G401 (cell line): Measurements from ENCODE around the gene KANK2. TPM values are rescaled to one million over a fixed set of nuclear protein-coding genes. Genes with fewer than 3 reads are reported as not detected.
A peak's percentile ranks its signal among the peaks of the same experiment; 100 is the strongest.

Source experiments
- DNase-seq: peaks from one replicate; pipeline ENCODE4 v3.0.0-alpha.2; 2015; ENCODE audit warnings: low spot score
- in situ Hi-C: cut with HindIII; loops from 2 replicates; pipeline ENCODE4 v1.10.0; 2016; ENCODE audit warnings: low sequenced_read_pairs, mixed read lengths
- total RNA-seq: library from RNA; depleted of rRNA; stranded (reverse); fragments of >200 nt; shearing (Covaris generic); gene quantifications from 2 replicates; pipeline ENCODE4 v1.2.3, GENCODE V29; 2014; rRNA removed

The KANK2 gene
- 122 and 129 TPM in 2 replicates for total RNA-seq

- in situ Hi-C loops: no loop called here
- DNase-seq: peak; percentile 38
Observed at GRCh38 chr19:11197291-11198174, at the start of gene KANK2. Gene KANK2 (minus strand): TSS chr19:11197545. CDS start chr19:11194511, 3,034 bp downstream.

DNA sequence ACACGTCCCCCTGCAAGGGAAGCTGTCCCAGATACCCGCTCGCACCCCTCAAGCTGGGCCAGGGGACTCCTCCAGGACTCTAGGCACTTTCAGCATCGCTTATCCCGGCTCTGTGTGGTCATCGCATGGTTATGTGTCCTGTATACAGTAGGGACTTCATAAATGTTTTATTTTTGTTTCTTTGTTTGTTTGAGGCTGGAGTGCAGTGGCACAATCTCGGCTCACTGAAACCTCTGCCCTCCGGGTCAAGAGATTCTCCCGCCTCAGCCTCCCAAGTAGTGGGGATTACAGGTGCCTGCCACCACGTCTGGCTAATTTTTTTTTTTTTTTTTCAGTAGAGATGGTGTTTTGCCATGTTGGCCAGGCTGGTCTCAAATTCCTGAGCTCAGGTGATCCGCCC lies 49.6 kb upstream of the KANK2 start:
- no peak for DNase-seq
- in situ Hi-C loops: no loop called here

DNA sequence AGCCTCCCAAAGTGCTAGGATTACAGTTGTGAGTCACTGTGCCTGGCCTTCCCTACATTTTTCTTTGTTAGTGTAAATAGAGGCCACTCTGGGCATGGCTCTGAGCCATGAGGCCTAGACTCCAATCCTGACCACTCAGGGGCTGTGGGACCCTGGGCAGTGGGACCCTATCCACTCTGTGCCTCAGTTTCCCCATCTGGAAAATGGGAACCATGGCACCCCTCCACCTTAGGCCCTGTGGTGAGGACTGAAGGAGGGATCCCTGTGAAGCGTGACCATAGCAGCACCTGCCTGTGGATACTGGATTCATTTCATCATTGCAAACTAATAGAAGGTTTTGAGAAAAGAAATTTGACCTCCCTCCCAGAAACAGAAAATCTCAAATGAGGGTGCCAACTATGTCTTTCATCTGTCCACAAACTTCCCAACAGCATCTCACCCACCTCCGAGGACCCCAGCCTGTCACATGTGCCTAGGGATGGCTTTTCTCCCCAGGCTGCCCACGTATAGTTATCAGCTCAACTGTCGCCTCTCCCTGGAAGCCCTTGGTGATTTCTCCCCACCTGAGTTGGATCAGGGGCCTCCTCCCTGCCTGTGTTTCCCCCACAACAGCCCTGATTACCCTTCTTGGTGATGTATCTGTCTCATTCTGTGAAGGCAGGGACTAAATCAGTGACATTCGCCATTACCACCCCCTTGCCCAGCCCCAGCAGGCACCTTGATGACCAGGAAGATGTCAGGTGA lies 47.7 kb upstream of the KANK2 start:
- no peak for DNase-seq
- in situ Hi-C loops: no loop called here

- no peak for DNase-seq
- in situ Hi-C loops: no loop called here
Observed at GRCh38 chr19:11243798-11244169, 46.4 kb upstream of the KANK2 start.

DNA sequence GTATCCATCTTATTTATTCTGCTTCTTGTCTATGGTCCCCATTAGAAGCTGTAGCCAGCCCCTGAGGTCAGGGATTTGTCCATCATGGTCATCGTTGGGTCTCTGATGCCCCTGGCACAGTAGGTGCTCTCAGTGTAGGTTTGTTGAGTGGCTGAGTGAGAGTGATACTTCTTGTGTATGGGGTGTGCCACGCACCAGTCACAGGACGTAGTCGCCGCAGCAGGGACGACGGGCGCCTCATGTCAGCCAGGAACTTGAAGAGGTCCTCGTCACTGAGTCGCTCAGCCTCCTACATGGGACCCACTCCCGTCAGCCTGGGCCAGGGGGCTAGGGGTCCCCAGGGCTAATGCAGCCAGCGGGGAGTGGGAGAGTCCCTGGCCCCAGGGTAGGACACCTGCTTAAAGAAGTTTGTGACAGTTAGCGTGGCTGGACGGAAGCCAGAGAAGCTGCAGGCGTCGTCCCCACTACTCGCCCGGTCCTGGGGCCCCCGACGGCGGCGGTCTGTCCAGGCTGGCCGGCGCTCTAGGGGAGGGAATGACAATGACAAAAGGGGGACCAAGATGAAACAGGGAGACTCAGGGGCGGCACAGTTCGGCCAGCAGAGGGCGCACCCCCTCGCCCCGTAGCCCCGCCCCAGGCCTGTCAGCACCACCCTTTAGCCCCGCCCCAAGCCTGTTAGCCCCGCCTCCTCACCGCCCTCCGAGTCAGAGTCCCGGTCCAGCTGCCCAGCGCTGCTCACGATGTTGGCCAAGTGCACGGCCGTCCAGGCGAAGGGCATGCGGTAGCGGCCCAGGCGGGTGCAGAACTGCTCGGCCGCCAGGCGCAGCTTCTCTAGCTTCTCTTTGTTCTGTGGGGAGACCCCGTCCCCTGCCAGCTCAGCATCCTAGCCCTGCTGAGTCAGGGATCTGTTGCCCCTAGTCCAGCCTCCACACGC lies 45.8 kb upstream of the KANK2 start:
- DNase-seq: peak; percentile 43
- in situ Hi-C loops: no loop called here

GRCh38 chr19:11242025-11242424 lies 44.7 kb upstream of the KANK2 start:
- DNase-seq: no peak
- in situ Hi-C loops: no loop called here

- DNase-seq: no peak
- in situ Hi-C loops: no loop called here
Observed at GRCh38 chr19:11240008-11240444, 42.7 kb upstream of the KANK2 start.

DNA sequence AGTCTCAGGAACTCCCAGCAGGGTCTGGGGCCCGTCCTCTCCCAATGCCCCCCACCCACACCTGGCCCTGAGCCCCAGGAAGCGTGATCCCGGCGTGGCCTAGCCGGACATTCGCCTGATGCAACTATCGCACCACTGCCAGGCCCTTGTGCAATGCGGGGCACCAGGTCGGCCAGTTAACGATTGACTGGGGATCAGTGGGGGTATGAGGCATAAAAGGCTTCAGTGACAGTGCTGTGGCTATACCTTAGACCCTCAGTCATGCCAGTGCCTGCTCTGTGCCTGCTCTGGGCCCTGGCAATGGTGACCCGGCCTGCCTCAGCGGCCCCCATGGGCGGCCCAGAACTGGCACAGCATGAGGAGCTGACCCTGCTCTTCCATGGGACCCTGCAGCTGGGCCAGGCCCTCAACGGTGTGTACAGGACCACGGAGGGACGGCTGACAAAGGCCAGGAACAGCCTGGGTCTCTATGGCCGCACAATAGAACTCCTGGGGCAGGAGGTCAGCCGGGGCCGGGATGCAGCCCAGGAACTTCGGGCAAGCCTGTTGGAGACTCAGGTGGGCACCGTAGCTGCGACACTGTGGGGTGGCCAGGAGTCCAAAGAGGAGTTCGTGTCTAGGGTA lies 42.1 kb upstream of the KANK2 start, which contains the start of gene ANGPTL8:
Gene ANGPTL8 (plus strand): TSS at position 243 of the 624 bp plus-strand sequence. CDS start 19 bp downstream, at position 262.
- in situ Hi-C loops: no loop called here
- no peak for DNase-seq

DNA sequence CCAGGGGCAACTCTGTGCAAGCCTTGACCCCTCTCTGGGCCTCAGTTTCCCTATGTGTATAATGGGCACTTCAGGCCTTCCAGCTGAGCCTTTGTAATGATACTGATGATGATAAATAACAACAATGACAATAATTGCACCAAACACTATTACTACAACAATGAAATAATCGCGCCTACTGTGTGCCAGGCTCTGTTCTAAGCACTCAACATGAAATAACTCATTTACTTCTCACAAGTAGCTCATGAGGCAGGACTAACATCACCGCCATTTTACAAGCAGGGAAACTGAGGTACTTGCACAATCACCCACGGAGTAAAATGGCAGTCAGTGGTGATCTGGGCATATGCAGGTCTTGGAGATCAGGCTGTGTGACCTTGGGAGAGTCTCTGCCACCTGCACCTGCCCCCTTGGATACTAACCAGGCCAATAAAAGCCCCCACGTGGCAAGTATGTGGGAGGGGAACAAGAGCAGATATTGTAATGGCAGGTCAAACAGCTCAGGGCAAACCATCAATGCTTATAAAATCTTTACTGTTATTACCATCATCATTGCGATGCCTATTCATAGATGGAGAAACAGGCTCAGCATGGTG lies 41.5 kb upstream of the KANK2 start:
- no peak for DNase-seq
- in situ Hi-C loops: no loop called here

GRCh38 chr19:11238041-11238440 lies 40.7 kb upstream of the KANK2 start:
- in situ Hi-C loops: no loop called here
- no peak for DNase-seq

DNA sequence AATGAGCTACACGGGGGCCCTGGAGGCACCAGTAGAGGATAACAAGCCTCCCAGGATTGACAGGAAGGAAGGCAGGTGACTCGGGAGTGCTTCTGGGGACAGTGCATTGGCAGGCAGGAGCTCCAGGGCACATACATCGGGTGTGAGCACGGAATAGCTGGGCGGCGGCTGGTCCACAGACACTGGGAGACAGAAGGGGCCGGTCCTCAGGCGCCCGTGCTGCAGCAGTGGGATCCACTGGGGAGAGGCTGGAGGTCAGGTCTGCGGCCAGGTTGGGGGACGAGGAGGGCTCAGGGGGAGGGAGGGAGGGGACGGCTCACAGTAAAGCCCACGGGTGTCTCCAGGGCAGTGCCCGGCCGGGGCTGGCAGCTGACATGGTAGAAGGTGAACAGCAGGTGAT lies 40.0 kb upstream of the KANK2 start:
- in situ Hi-C loops: no loop called here
- DNase-seq: no peak

DNA sequence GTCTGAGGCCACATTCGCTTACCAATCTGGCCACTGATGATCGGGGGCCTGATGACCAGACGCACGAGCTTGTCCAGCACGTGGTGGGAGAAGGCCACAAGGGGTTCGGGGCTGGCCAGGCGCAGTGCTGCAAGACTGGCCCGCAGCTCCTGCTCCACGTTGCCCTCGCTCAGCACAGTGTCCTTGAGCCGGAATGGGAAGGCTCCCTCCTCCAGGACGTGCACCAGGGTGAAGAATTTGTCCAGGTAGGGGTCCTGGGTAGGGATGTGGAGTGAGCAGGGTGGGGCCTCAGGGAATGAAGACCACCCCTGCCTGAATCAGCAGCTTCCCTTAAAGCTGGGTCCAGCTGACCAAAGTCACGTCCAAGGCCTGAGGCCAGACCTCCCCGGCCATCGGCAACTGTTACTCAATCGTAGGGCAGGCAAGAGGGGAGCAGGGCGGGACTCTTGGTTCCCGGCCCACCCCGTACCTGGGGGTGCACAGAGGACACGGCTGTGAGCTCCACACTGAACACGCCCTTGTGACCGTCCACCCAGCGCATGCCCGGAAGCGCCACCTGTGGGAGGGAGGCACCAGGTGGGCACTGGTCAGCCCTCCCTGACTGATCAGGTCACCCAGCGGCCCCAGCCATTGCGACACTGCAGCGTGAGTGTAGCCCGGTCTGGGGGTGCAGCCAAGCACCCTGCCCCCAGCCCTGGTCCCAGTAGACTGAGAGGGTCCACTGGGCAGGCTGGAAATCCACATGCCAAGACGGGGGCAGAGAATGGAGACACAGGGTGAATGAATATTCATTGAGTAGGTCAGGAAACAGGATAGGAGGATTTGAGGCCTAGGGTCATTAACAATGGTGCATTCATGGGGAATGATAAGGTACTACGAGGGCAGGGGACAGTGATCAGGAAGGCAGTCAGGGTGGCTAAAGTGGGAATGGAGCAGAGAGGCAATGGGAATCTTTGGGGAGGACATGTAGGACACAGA lies 39.3 kb upstream of the KANK2 start:
- no peak for DNase-seq
- in situ Hi-C loops: no loop called here

- DNase-seq: no peak
- in situ Hi-C loops: no loop called here
Observed at GRCh38 chr19:11234486-11235075, 37.2 kb upstream of the KANK2 start.

DNA sequence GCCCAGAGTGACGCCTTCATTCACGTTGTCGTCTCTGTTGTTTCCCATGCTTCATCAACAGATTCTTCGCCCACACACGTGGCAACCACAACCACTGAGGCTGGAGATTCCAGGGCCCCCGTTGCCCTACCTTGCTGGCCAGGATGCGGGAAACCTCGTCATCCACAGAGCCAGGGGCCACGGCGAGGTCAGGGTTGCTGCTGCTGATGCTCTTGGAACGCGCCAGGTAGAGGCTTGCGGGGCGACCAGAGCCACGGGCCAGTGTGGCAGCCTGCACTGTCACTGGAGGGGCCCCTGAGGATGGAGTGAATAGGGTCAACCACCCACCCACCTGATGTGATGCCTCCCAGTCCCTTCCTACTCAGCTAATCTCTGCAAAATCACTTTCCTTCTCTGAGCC lies 35.7 kb upstream of the KANK2 start:
- no peak for DNase-seq
- in situ Hi-C loops: no loop called here

- DNase-seq: no peak
- in situ Hi-C loops: no loop called here
Observed at GRCh38 chr19:11232555-11232954, 35.2 kb upstream of the KANK2 start.

- in situ Hi-C loops: no loop called here
- no peak for DNase-seq
Observed at GRCh38 chr19:11230621-11231386, 33.5 kb upstream of the KANK2 start.
